HG03558 (cell line): ENCODE measurements around the gene ZNF764.
A peak's percentile ranks its signal among the peaks of the same experiment; 100 is the strongest.
"Not testable (repeated sequence)": the region's sequence is repeated elsewhere in the genome, so short reads cannot be mapped to it uniquely, and the experiment has no call there.

Experiments used
- ATAC-seq: cut with Tn5 transposase; IDR thresholded peaks from one replicate; pipeline ENCODE4 v1.9.1; 2021; ENCODE audit warnings: moderate number of reproducible peaks; ENCODE audit not compliant: unreplicated experiment; ENCODE audit errors: extremely low read depth

The ZNF764 gene

GRCh38 chr16:30557957-30558788 lies at the start of gene ZNF764:
Gene ZNF764, minus strand, starts transcription at chr16:30558374. Its CDS starts 192 bp downstream, at chr16:30558182.
- peak; percentile 65 for ATAC-seq

GRCh38 chr16:30606004-30606403 lies 47.8 kb upstream of the ZNF764 start:
- no peak for ATAC-seq

GRCh38 chr16:30605158-30605557 lies 47.0 kb upstream of the ZNF764 start:
- ATAC-seq: no peak

GRCh38 chr16:30604316-30604947 lies 46.3 kb upstream of the ZNF764 start:
- no peak for ATAC-seq

GRCh38 chr16:30603945-30604315 lies 45.8 kb upstream of the ZNF764 start:
- ATAC-seq: no peak

- no peak for ATAC-seq
Observed at GRCh38 chr16:30602616-30603277, 44.6 kb upstream of the ZNF764 start.

GRCh38 chr16:30601966-30602365 lies 43.8 kb upstream of the ZNF764 start:
- ATAC-seq: no peak

- no peak for ATAC-seq
Observed at GRCh38 chr16:30600929-30601328, 42.8 kb upstream of the ZNF764 start.

- no peak for ATAC-seq
Observed at GRCh38 chr16:30600215-30600614, 42.0 kb upstream of the ZNF764 start.

- ATAC-seq: no peak
Observed at GRCh38 chr16:30592871-30593270, 34.7 kb upstream of the ZNF764 start.

- not testable (repeated sequence) for ATAC-seq
Observed at GRCh38 chr16:30590869-30591268, 32.7 kb upstream of the ZNF764 start.

GRCh38 chr16:30589582-30589981 lies 31.4 kb upstream of the ZNF764 start:
- not testable (repeated sequence) for ATAC-seq

GRCh38 chr16:30588651-30589050 lies 30.5 kb upstream of the ZNF764 start:
- ATAC-seq: no peak

GRCh38 chr16:30585400-30586191 lies 27.4 kb upstream of the ZNF764 start, which contains the start of gene ZNF785:
Gene ZNF785, minus strand, starts transcription at chr16:30585697. Its CDS starts 86 bp downstream, at chr16:30585611.
- peak; percentile 72 for ATAC-seq

- no peak for ATAC-seq
Observed at GRCh38 chr16:30585022-30585399, 26.8 kb upstream of the ZNF764 start.

GRCh38 chr16:30582611-30583340 lies 24.6 kb upstream of the ZNF764 start:
- ATAC-seq: no peak

- no peak for ATAC-seq
Observed at GRCh38 chr16:30581457-30581856, 23.3 kb upstream of the ZNF764 start.

GRCh38 chr16:30574678-30575077 lies 16.5 kb upstream of the ZNF764 start:
- ATAC-seq: no peak

GRCh38 chr16:30571445-30572322 lies 13.5 kb upstream of the ZNF764 start, which contains the start of gene ZNF688:
Gene ZNF688, minus strand, starts transcription at chr16:30571714. Its CDS starts 85 bp downstream, at chr16:30571629.
- ATAC-seq: no peak
